GM21619 (cell line): ENCODE results near the gene PYGM.

Experiments used
- ATAC-seq: cut with Tn5 transposase; IDR thresholded peaks from one replicate; pipeline ENCODE4 v1.9.1; 2021; ENCODE audit not compliant: unreplicated experiment

PYGM gene

GRCh38 chr11:64739871-64740270 lies 19.9 kb downstream of the PYGM start:
- no peak for ATAC-seq

GRCh38 chr11:64736654-64737053 lies 23.1 kb downstream of the PYGM start:
- ATAC-seq: no peak

- ATAC-seq: no peak
Measured at GRCh38 chr11:64735725-64736259, 24.0 kb downstream of the PYGM start.

DNA sequence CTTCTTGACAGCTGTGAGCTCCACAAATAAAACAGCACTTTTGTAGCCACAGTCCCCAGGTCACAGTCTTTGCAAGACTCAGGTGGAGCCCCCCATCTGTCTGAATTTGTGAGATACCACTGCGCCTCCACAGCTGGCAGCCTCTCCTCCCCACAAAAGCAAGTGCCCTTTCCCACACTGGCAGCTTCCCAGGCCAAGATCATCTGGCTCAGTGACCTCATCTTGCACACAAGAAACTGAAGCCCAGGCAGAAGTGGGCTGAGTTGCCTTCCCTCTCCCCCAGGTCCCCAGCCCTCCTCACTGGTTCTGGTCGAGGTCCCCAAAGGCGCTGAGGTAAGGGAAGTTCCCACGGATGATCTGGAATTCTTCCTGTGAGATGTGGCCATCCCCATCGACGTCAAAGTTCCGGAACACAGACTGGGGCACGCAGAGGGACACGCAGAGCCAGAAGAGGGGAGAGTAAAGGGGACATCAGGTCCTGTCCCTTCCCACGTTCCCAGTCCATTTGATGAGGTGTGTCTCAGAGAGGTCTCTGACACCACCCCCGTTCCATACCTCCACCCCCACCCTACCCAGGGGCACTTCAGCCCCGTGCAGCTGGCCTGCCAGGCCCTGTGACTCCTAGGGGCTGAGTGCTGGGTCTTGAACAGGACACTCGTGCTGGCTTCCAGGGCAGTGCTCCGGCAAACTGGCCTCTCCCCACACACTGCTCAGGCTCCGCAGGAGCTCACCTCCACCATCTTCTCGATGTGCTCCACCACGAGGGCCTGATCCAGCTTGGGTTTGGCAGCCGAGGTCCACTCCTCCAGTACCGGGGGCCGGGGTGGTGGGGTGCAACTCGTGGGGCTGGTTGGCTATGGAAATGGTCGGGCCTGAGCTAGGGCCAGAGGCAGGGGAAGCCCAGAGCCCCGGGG lies 24.7 kb downstream of the PYGM start:
- no peak for ATAC-seq

DNA sequence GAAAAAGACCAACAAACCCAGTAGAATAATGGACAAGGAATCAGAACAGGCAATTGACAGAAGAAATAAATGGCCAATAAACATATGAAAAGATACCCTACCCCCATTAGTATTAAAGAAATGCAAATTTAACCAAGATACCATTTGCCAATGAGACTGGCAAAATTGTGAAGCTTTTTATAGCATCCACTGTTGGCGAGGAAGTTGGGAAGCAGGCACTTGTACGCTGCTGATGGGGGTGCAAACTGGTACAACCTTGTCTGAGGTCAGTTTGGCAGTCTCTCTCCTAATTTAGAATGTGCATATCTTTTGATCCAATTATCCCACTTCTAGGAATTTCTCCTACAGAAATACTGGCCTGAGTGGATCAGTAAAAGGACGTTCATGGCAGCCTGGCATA lies 28.2 kb downstream of the PYGM start:
- no peak for ATAC-seq

GRCh38 chr11:64729851-64730382 lies 29.9 kb downstream of the PYGM start:
- no peak for ATAC-seq

DNA sequence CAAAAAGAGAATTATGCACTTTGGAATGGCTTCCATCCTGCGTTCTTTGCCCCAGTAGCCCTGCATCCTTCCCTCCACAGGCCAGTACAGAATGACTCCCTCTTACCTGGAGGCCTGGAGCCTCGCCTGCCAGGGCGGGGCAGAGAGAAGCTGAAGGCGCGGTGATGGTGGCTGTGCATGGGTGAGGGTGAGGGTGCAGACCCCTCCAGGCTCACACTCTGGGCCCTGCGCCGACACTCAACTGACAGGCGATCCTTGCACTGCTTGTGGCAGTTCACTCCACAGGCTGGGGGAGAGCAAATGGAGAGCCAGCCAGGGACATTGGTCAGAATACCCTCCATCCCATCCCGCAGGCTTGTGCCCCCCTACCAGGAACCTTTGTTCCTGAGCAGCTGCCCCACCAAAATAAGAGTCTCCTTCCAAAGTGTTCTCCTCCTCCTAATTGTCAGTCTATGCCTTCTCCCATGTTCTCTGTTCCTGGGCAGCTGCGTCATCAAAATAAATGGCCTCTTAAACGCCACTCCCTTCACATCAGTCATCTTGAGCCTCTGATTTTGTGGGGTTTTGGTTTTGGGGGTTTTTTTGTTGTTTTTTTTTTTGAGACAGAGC lies 30.9 kb downstream of the PYGM start:
- ATAC-seq: no peak

DNA sequence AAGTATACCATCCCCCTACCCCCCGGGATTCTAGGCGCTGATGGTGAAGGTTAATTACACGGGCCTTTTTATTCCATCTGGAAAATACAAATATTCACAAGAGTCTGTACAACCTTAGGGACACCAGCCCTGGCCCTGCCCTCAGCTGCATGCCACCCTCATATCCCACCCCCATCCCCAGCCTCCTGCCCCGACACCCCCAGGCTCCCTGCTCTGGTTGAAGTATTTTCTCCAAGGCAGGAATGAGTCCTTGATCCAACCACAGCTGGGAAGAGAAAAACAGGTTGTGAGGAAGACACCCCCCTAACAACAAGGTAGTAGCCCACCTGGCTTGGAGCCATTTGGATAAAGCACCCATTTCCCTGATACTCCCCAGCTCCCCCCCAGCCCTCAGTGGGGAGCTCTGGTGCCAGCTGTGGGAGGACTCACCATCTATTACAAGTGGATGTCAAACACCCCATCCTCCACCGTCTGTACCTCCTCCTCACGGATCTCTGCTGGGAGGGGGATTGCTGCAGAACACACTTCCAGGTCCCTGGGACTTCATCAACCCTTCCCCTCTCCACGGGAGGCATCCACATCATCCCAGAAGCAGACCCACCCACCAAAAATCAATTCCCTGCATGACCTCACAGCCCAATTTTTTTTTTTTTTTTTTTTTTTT lies 32.8 kb downstream of the PYGM start:
- ATAC-seq: no peak

- ATAC-seq: no peak
Measured at GRCh38 chr11:64726211-64726641, 33.5 kb downstream of the PYGM start.

GRCh38 chr11:64724863-64725532 lies 34.8 kb downstream of the PYGM start:
- no peak for ATAC-seq

DNA sequence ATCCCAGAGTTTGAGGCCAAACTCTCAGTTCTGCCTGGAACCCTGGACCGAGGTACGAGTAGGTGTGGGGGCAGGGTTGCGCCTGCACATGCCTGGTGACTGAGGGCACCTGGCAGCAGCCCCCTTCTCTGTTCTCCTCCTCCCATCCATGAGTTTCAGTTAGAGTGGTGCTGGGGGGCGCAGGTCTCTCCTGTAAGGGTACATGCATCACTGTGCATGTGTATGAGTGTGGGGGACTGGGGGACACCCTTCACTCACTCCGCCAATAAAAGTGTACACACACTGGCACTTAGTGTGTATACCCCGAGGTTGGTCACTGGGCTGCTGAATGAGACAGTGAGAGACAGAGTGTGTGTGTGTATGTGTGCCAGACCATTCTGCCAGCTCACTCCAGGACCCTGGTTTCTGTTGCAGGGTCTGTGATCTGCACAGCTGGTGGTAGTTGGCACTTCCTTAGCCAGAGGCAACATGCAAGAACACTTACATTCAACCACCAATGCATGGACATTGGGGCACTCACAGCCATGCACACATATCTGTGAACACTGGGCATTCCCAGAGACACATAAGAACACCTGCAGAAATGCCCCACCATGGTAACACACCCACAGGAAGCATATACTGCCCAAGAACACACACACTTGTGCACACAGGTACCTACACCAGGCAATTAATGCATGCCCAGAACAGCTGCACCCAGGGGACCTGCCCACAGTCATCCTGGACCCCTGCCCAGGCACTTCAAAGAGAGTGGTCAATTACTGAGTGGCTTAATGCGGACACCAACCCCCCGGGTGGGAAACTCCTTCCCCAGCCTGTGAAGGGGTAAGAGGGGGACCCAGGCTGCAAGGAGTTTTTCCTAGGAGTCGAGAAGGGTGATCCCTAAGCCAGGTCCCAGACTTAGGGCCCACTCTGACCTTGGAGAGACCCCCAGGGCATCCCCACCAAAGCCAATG lies 35.6 kb downstream of the PYGM start:
- no peak for ATAC-seq

- peak; percentile 88 for ATAC-seq
Measured at GRCh38 chr11:64723117-64723906, 36.5 kb downstream of the PYGM start, which contains the start of gene NRXN2. NRXN2 (minus strand) TSS chr11:64723197; CDS start chr11:64713699, 9,498 bp downstream.

DNA sequence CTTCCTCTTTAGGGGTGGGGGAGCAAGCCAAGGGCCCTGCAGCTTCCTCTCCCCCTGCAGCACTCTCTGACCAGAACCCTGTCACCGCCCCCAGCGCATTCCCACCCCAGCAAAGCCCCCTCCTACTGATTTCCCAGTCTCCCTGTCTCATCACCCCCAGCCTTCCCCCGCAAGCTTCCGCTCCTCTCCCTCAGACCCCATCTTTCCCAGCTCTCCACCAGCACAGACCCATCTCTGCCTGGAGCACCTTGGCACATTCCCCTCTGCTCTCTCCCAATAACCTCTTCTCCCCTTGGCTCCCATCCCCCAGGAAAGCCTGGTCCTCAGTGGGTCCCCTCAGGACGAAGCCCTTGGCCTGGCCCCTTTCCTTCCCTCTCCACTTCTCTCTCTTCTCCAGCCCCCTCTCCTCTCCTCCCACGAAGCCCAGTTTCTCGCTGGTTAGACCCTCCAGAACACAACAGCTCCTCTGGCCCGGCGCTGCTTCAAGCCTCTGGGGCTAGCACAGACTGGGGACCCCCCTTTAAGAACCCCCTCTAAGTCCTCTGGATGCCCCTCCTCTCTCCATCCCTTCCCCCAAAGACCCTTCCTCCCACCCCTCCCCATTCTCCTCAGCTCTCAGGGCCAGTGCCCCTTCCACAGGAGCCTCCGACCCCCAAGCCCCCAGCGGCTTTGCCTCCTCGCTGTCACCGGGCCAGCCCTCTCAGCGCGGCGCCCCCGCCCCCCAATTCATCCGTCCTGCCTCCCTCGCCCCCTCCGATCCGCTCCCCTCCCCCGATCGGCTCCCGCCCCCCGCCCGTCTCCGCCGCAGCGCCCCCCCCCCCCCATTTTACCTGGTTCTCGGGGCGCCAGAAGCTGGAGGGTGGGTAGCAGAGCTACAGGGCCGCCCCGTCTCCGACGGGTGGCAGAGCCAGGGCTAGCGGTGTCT lies 37.4 kb downstream of the PYGM start:
- no peak for ATAC-seq

DNA sequence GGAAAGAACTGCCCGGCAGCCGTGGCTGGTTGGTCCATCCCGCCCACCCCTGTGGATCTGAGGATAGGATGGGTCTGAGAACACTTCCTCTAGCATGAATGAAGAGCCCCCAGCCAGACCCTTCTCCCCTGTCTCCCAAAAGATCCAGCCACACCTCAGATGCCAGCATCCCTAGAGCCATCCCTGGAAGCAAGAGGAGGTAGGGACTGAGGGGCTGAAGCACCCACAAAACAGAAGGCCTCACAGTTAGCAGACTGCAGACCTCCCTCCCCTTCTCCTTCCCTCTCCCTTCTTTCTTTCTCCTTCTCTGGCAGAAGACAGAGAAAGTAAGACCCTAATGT lies 38.4 kb downstream of the PYGM start:
- ATAC-seq: no peak

GRCh38 chr11:64720640-64721358 lies 39.0 kb downstream of the PYGM start:
- no peak for ATAC-seq

- ATAC-seq: no peak
Measured at GRCh38 chr11:64720167-64720566, 39.6 kb downstream of the PYGM start.

DNA sequence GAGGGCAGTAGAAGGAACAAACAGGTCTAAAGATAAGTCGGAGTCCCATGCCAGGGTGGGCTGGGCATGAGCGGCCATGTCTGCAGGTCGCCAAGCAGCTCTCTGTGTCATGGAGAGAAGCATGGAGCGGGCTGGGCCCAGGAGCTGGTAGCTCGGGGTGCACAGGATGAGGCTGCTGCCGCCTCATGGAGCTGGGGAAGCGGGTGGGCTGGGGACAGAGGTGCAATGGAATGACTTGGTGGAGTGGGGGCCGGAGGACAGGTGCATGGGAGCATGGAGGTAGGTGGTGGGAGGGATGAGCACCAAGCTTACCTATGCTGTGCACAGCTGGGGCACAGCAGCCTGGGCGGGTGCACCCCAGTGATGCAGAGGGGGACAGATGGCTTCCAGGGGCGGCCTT lies 40.4 kb downstream of the PYGM start:
- no peak for ATAC-seq
